Keratinocyte (primary cell): Measurements from ENCODE around the gene KIAA1217.

Experiments
- CTCF ChIP-seq, 3 experiments: IDR thresholded peaks in 1 of 3; conservative IDR thresholded peaks in 1 of 3; optimal IDR thresholded peaks in 1 of 3; 2 replicates in 2 of 3; 3 replicates in 1 of 3; pipeline versions ENCODE3 to v1.5.1; 2011; ENCODE audit warnings: low read length in 3 of 3, mild to moderate bottlenecking in 3 of 3, moderate library complexity in 2 of 3, control low read depth in 1 of 3, inconsistent platforms in 1 of 3; ENCODE audit not compliant: insufficient read depth in 2 of 3; ENCODE audit errors: extremely low read depth in 1 of 3
- EZH2 ChIP-seq: IDR thresholded peaks from one replicate; pipeline ENCODE4 v1.6.1; 2012; ENCODE audit warnings: inconsistent platforms, mild to moderate bottlenecking, low read length, moderate library complexity

- TF ChIP-seq CTCF (optimal IDR thresholded peaks at IDR 0.05 in 1 of 3, IDR thresholded peaks at IDR 0.05 in 1 of 3, conservative IDR thresholded peaks at IDR 0.05 in 1 of 3; ENCODE audit: extremely low read depth in 1 of 3, insufficient read depth in 2 of 3, low read length in 3 of 3): no peak
- no peak for TF ChIP-seq EZH2
These were observed 173.1 kb downstream of the KIAA1217 start for GRCh38 chr10:24382045-24382444.
